Measurements from ENCODE around the gene AKAP10. TPM values are rescaled to one million over a fixed set of nuclear protein-coding genes. Genes with fewer than 3 reads are reported as not detected.

Gene AKAP10
- total RNA-seq, 1 donor from 2014 or later: 51.5 TPM

- intact Hi-C loops (cut with micrococcal nuclease): no loop called here
Measured at GRCh38 chr17:20010936-20011335, 33.3 kb upstream of the AKAP10 start.

DNA sequence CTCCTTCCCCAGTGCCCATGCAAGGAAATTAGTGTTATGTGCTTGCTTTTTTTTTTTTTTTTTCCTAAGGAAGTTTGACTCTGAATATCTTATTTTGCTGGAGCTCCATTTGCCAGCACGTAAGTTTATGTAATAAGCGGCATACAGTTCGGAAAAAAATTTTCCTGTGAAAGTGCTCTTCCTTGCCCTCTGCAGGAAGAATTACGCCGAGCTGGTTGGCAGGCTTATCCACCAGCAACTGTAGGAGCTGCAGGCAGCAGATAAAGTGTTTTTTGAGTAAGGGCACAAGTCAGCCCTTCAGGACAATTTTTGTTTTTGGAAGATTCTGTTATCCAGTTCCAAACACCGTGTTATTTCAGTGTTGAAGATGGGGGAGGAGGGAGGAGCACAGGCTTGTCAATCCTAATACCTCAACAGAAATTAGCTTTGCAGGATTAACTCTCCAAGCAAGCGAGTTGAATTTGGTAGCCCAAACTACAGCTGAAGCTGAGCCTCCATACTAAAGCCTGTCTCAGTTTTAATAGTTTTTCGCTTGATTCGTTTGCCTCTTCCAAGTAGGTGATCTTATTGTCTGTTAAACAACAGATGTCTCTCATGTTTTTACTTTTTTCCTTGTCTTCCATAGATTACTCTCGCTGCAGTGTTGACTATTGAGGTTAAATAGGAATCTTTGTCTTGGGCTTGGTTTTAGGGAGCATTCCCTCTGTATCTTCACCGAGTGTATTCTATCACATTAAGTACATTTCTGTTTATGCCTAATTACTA is 32.7 kb upstream of the AKAP10 start:
- Mint-ChIP-seq H3K4me3 (peak overlapping the region; percentile 73), H3K27me3 (peaks cover 36% of the 10 kb centered on the region), H3K27ac (no peak overlapping the region), H3K4me1 (peaks cover 13% of the 10 kb centered on the region), H3K36me3 (ENCODE audit: low read depth) (no peaks in the 10 kb centered on the region), H3K9me3 (no peaks in the 10 kb centered on the region)
- intact Hi-C loops (cut with micrococcal nuclease): no loop called here
- ChIA-PET CTCF (interaction anchor here (1.7 to 1.8 kb wide), 2 partner anchors 16 to 18 kb away, joined by 7 to 9 read pairs; no protein-coding TSS in a partner anchor), POLR2A (interaction anchor here (2.2 kb wide), 1 partner anchor 33 kb away, joined by 8 read pairs; the partner anchor contains the start of gene AKAP10)
- DNase-seq (no peak), ATAC-seq (ENCODE audit: low read depth) (no peak)
- TF ChIP-seq, protein P1, sequence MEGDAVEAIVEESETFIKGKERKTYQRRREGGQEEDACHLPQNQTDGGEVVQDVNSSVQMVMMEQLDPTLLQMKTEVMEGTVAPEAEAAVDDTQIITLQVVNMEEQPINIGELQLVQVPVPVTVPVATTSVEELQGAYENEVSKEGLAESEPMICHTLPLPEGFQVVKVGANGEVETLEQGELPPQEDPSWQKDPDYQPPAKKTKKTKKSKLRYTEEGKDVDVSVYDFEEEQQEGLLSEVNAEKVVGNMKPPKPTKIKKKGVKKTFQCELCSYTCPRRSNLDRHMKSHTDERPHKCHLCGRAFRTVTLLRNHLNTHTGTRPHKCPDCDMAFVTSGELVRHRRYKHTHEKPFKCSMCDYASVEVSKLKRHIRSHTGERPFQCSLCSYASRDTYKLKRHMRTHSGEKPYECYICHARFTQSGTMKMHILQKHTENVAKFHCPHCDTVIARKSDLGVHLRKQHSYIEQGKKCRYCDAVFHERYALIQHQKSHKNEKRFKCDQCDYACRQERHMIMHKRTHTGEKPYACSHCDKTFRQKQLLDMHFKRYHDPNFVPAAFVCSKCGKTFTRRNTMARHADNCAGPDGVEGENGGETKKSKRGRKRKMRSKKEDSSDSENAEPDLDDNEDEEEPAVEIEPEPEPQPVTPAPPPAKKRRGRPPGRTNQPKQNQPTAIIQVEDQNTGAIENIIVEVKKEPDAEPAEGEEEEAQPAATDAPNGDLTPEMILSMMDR (IDR thresholded peaks at IDR 0.05): no peak

More at GRCh38 chr17:20010936-20011335, 33.3 kb upstream of the AKAP10 start:
- H3K27me3 Mint-ChIP-seq: peaks cover 38% of the 10 kb centered on the region
- peak overlapping the region; percentile 73 for H3K4me3 Mint-ChIP-seq
- no peaks in the 10 kb centered on the region for H3K36me3 Mint-ChIP-seq (ENCODE audit: low read depth)
- ChIA-PET CTCF (interaction anchor here (1.8 kb wide), 1 partner anchor 18 kb away, joined by 9 read pairs; no protein-coding TSS in a partner anchor), POLR2A (interaction anchor here (2.2 kb wide), 1 partner anchor 33 kb away, joined by 8 read pairs; the partner anchor contains the start of gene AKAP10)
- TF ChIP-seq, protein P1 (IDR thresholded peaks at IDR 0.05): no peak
- ATAC-seq (ENCODE audit: low read depth) (no peak), DNase-seq (no peak)
- H3K9me3 Mint-ChIP-seq: no peaks in the 10 kb centered on the region
- H3K27ac Mint-ChIP-seq: no peak overlapping the region
- peaks cover 13% of the 10 kb centered on the region for H3K4me1 Mint-ChIP-seq

DNA sequence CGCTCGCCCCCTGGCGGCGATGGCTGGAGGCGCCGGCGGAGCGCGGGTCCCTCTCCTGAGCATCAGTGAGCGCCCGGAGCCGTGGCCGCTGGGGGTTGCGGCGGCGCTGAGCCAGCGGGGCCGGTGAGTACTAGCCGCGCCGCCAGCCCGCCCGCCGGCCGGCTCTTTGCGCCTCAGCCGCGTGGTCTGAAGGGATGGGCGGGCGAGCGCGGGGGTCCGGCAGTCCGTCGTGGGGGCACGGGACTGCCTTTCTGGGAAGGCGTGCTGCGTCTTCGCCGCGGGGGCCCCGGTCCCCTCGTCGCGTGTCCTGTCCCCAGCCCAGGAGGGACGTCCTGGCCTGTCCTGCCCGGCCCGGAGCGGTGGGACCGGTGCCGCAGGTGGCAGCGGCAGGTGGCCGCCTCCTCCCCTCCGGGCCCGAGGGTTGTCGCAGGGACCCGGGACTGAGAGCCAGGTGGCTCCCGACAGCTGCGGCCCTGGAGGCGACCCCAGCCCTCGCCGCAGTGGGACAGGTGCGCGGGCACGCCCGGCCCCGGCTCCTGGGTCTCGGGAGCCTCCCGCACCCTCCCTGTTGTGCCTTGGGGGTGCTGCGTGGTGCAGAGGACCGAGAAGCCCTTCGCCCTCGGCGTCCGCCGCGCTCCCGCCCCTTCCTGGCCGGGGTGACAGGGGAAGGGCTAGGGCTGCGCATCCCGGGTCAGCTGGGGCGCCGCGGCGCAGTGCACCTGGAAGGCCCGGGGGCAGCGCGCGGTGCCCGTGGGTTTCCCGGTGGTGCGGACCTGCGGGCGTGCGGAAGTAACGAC is 31.9 kb upstream of the AKAP10 start, which contains the start of gene SPECC1:
Gene SPECC1, plus strand, starts transcription at position 58 of the 797 bp plus-strand sequence. CDS start 87,293 bp downstream, outside the sequence.
- Mint-ChIP-seq H3K9me3 (no peaks in the 10 kb centered on the region), H3K27me3 (peaks cover 38% of the 10 kb centered on the region), H3K4me1 (peaks cover 13% of the 10 kb centered on the region), H3K36me3 (ENCODE audit: low read depth) (no peaks in the 10 kb centered on the region), H3K27ac (no peak within 1 kb of the TSS), H3K4me3 (peak within 1 kb of the TSS; percentile 87)
- TF ChIP-seq, protein P1 (IDR thresholded peaks at IDR 0.05): peak; percentile 94
- intact Hi-C loops (cut with micrococcal nuclease): loop anchor here (1.0 kb wide), 3 partner anchors 17 to 146 kb away; partner anchors contain the start of gene AKAP10
- ChIA-PET POLR2A (interaction anchor here (1.8 to 2.2 kb wide), 2 partner anchors 32 kb away, joined by 8 to 16 read pairs; partner anchors contain the start of gene AKAP10), CTCF (interaction anchor here (1.4 to 1.8 kb wide), 3 partner anchors 15 to 17 kb away, joined by 7 to 9 read pairs (median 8); no protein-coding TSS in a partner anchor)
- peak; percentile 99 for ATAC-seq (ENCODE audit: low read depth)
- DNase-seq: peak; percentile 96

- ATAC-seq (ENCODE audit: low read depth): no peak
- Mint-ChIP-seq H3K9me3 (no peaks in the 10 kb centered on the region), H3K36me3 (ENCODE audit: low read depth) (no peaks in the 10 kb centered on the region), H3K4me3 (peak overlapping the region; percentile 87), H3K27me3 (peaks cover 34% of the 10 kb centered on the region), H3K4me1 (peaks cover 13% of the 10 kb centered on the region), H3K27ac (no peak overlapping the region)
- TF ChIP-seq, protein P1 (IDR thresholded peaks at IDR 0.05): no peak
- intact Hi-C loops (cut with micrococcal nuclease): loop anchor here (1.0 kb wide), 3 partner anchors 17 to 146 kb away; partner anchors contain the start of gene AKAP10
- DNase-seq: no peak
- ChIA-PET CTCF (interaction anchor here (0.7 to 1.7 kb wide), 3 partner anchors 14 to 25 kb away, joined by 3 to 8 read pairs (median 7); no protein-coding TSS in a partner anchor), POLR2A (interaction anchor here (1.8 kb wide), 1 partner anchor 31 kb away, joined by 16 read pairs; the partner anchor contains the start of gene AKAP10)
Measured at GRCh38 chr17:20009052-20009301, 31.3 kb upstream of the AKAP10 start.
